Daoy (cell line): ENCODE measurements around the gene RCBTB2. TPM values are rescaled to one million over a fixed set of nuclear protein-coding genes. Genes with fewer than 3 reads are reported as not detected.
"Not testable (repeated sequence)": the region's sequence is repeated elsewhere in the genome, so short reads cannot be mapped to it uniquely, and the experiment has no call there.

Experiments
- DNase-seq: peaks from one replicate; pipeline ENCODE4 v3.0.0-alpha.2; 2015; ENCODE audit warnings: low read depth
- total RNA-seq: library from RNA; depleted of rRNA; stranded (reverse); fragments of >200 nt; shearing (Covaris generic); gene quantifications from 2 replicates; pipeline ENCODE4 v1.2.3, GENCODE V29; 2014; rRNA removed

Gene RCBTB2
- 2.9 and 4.0 TPM in 2 replicates for total RNA-seq

DNA sequence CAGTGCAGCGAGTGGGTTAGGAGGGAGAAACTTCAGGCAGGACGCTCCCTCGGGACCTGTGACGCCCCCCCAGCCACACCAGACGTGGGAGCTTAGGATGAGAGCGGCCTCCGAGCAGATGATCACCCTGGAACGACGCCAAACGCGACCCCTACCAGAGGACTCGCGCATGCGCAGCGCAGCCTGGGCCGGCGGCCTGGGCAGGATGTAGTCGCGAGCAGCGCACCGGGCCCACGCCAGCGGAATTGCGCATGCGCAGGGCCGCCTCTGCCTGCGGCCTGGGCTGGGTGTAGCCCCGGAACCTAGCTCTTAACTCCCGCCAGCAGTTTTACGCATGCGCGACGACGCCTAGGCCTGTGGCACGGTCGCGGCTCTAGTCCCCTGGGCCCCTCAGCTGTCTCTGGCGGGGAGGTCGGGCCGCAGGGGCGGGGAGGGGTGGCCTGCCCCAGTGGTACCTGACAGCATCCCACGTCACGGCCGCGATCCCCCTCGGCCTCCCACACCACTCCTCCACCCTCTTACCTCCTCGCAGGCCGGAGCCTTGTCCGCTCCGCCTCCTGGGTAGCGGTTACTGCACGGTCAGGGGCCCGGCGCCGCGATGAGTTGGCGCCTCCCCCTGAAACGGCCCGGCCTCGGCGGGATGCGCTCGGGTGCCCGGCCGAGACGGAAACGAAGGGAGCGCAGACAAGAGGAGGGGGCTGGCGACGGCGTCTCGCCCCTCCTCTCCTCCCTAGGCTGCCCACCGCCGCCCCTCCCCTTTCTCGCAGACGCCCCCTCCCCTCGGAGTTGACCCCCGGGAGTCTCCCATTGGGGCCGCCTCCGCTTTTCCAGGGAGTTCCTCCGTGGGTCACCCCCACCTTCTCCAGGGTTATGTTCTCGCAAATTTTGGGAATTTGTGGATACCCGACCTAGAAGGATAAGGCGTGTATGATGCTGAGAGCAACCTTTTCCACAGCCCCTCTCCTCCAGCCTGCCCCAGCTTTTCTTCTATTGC, at the start of gene RCBTB2:
Gene RCBTB2 (minus strand): TSS at position 575 of the 994 bp plus-strand sequence. CDS start 11,141 bp downstream, outside the sequence.
- DNase-seq = peak; percentile 97

DNA sequence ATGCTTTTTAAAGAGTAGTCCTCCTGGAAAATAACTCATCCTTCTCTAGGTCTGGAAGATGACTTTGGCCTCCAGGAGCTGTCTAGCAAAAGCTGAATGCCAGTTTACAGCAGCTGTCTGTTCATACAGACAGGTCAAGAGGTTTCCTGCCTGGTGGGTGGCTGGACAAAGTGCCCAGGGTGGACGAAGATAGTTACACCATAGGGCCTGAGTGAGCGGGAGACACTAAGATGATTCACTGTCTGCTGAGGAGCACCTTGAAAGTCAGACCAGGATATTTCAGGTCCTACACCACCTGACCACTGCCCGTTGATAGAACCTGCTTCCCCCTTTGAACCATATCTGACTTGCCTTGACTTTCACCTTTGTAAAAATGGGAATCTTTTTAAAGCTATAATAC, 49.2 kb upstream of the RCBTB2 start:
- no peak for DNase-seq

GRCh38 chr13:48580896-48581295, 48.0 kb upstream of the RCBTB2 start:
- no peak for DNase-seq

DNA sequence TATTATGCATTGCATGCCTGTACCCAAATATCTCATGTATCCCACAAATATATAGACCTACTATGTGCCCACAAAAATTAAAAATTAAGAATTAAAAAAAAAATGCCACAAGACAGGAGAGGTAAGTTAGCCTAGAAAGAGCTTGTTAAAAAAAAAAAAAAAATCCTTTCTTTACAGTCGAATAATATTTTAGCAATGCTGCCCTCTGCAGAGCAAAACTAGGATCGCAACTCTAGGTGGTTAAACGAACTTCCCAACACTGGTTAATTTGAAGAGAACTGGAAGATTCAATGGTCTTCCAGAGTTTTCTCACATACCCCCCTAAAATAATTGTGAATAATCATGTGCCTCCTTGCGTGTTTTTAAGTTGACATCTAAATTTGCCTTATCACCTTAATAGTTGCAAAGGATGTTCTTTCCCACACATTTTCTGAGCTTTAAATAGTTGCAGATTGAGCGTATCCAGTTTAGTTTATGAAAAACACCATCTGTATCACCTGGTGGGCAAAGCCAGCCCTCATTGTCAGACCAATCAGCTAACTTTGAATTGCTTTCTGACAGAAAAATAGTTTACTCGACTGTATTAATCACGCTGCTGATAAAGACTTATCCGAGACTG, 47.4 kb upstream of the RCBTB2 start:
- peak; percentile 31 for DNase-seq

- not testable (repeated sequence) for DNase-seq
These were observed 47.0 kb upstream of the RCBTB2 start for GRCh38 chr13:48579919-48580180.

- DNase-seq = no peak
These were observed 46.5 kb upstream of the RCBTB2 start for GRCh38 chr13:48579165-48579918.

GRCh38 chr13:48578516-48579164, 45.8 kb upstream of the RCBTB2 start:
- no peak for DNase-seq

GRCh38 chr13:48576448-48577010, 43.6 kb upstream of the RCBTB2 start:
- DNase-seq = no peak

DNA sequence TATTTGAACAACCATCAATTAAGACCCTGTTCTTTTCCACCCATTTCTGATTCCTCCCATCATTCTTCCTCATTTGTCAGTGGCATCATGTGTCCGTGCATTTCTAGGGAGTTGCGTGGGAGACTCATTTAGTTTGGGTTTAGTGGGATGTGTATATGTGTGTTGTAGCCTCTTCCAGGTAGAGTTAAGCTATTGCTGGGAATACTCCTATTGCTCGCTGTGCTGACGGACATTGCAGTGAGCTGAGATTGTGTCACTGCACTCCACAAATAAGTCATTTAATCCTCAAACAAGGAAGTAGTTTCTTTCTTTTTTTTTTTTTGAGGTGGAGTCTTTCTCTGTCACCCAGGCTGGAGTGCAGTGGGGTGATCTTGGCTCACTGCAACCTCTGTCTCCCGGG, 42.2 kb upstream of the RCBTB2 start:
- no peak for DNase-seq

DNA sequence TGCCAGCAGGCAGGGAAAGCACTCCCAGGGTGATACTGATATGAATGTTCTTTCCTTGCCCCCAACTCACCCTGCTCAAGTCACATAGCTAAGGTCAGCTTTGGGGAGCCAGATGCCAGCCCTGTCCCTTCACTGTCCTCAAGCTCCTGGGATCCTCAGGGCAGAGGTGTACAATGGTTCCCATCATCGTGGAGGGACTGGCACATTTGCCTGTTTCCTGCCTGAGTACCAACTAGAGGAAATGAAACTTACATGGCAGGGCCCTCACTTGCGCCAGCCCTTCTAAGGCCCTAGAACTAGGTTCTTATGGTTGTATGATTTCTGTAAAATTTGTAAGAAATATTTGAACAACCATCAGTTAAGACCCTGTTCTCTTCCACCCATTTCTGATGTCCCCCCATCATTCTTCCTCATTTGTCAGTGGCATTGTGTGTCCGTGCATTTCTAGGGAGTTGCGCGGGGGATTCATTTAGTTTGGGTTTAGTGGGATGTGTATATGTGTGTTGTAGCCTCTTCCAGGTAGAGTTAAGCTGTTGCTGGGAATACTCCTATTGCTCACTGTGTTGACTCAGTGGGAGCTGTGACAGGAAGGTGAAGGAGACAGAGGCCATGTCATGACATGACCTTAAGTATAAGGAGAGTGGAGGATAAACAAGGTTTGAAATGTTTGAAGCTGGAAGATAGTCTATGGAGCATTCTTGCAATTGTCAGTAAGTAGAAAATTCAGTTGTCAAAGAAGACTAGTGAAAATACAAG, 41.3 kb upstream of the RCBTB2 start:
- no peak for DNase-seq

- DNase-seq = no peak
These were observed 40.5 kb upstream of the RCBTB2 start for GRCh38 chr13:48573213-48574007.

DNA sequence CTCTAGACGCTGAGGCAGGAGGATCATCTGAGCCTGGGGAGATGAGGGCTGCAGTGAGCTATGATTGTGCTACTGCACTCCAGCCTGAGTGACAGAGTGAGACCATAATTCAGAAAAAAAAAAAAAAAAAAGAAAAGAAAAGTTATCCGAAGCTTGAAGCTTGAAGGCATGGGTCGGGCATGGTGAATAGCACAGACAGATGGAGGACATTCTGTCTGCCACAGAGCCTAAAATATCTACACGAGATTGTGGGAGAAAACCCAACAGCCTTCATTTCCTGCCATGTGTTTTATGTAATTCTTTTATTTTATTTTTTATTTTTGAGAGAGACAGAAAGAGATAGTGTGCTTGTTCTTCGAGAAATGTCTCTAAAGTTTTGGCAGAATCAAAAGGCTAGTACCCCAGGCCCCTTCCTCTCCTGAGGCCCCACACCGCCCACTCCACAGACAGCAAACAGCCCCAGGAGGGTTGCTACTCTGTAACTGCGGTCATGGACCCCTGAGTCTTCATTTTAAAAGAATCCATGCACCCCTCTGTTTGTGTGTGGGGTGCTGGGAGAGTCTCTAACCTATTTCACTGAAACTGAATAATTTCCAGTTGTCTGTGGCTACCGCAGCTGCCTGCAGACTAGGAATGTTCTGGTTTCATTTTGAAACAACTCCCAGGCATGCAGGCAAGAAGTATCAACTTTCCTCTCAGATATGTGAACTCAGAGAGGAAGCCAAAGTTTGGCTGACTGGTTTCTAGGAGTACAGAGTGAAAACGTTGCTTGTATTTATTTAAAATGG, 38.4 kb upstream of the RCBTB2 start:
- DNase-seq = peak; percentile 27

DNA sequence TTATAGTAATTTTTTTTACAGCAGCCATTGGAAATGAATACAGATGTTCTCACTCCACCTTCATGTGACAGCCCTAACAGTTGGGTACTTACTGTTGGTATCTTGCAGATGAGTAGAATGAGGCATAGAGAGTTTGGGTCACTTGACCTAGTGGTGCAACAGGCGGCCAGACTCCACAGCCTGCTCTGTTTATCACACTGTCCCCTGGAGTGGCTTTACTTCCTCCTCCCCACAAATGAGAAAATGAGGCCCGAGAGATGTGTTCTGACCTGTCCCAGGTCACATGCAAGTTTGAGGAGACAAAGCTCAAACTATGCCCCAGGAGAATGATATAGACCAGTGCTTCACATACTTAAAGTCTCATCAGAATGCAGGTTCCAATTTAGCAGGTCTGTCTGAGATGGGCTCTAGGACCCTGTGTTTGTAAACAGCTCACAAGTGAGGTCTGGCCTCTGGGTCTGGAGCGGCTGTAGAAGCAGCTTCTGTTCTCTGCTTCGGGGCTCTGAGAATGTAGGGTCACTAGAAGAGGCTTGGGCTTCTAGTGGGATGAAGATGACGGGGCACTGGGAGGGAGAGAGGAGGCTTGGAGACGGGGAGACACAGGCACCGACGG, 37.4 kb upstream of the RCBTB2 start:
- DNase-seq = no peak

GRCh38 chr13:48569104-48569666, 36.3 kb upstream of the RCBTB2 start:
- DNase-seq = no peak

GRCh38 chr13:48568370-48569103, 35.7 kb upstream of the RCBTB2 start:
- DNase-seq = no peak

DNA sequence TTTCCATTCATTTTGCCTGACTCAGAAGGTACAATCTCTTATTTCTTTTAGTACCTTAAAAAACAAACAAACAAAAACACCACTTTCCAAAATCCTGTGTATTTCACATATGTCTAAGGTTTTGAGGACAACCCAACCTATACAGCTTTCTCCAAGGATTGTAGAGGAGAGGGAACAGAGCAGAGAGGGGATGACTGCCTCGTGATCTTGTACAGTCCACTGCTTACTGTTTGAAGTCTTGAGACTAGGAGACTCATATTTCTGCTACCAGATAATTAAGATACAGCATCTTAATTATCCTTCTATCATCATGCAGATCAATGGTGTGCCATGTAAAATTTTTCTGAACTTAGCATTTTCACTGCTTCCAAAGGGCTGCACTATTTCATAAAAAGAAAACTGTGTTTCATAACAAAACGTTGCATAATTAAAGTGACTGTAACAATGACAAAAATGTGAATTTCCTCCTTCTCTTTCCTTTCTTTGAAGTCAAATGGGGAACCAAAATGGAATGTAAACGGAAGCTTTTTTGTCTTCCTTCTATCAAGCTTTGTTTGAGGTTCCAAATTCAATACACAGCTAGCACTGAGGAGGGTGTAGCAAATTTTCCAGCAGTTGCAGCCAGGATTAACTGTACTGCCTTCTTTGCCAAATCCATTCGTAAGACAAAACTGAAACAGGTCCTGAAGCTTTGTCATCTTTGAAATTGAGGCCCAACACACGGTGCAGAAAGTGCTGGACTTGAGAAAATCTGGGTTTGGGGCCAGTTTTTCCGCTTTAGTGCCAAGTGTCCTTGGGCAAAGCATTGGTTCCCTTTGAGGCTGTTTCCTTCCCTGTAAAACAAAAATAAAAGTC, 34.9 kb upstream of the RCBTB2 start:
- DNase-seq = no peak

DNA sequence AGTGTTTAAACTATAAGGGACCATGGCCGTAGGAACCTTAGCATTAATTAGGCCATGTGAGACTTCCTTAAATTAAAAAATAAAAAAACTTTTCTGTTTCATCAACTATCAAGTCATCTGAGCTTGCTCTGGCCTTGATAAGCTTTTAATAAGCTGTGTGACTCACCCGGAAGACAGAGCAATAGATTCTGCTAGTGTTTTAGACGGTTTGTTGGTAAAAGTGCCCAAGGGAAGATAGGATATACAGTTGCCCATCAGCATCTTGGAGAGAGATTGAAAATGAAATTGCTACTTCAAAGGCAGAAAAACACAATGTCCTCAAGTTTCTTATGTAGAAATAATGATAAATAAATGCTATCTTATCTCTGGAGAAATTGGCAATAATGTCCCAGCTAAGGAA, 31.2 kb upstream of the RCBTB2 start:
- DNase-seq = no peak
